ENCODE measurements around the gene BACE2.

DNA sequence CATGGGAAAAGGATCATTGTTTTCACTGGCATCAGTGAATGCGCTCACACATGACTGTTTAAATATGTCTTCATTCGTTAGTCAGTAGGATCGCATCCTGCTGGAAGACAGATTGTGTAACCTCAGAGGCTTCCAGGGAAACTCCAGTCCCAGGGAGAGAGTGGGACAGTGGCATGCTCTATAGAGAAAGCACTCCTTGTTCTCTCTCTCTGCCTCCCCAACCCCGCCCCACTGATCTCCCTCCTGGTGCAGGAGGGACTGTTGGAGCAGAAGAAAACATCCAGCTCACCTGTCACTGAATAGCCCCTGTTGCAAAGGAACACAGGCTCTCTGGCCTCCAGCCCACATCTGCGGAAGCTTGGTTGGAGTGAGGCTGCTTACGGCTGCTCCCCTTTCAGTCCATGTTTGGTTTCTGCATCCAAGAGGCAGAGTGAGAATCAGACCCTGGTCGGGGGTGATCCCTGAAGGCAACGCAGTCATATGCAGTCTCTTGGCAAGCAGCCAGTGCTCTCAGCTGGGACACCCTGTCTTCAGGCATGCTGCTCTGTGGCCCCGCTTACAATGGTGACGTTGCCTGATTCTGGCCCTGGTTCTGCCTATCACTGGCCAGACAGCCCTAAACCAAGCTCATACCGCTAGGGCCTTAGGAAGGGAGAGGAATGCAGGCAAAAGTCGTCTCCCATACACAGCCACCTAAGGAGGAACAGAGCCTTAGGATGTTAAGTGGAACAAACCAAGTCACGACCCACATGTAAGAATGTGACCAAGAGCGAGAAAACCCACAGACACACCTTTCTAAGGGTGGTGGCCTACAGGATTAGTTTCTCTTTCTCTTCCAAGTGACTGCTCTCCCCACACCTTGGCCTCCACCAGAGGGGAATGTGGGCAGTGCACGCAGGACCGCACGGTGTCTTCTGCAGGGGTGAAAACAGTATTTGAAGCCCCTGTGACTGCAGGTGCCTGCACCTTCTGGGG lies 39.7 kb downstream of the BACE2 start:
- TF ChIP-seq, protein P1, sequence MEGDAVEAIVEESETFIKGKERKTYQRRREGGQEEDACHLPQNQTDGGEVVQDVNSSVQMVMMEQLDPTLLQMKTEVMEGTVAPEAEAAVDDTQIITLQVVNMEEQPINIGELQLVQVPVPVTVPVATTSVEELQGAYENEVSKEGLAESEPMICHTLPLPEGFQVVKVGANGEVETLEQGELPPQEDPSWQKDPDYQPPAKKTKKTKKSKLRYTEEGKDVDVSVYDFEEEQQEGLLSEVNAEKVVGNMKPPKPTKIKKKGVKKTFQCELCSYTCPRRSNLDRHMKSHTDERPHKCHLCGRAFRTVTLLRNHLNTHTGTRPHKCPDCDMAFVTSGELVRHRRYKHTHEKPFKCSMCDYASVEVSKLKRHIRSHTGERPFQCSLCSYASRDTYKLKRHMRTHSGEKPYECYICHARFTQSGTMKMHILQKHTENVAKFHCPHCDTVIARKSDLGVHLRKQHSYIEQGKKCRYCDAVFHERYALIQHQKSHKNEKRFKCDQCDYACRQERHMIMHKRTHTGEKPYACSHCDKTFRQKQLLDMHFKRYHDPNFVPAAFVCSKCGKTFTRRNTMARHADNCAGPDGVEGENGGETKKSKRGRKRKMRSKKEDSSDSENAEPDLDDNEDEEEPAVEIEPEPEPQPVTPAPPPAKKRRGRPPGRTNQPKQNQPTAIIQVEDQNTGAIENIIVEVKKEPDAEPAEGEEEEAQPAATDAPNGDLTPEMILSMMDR (conservative IDR thresholded peaks at IDR 0.05) = no peak
- TF ChIP-seq ZFX (IDR thresholded peaks at IDR 0.05) = no peak
